ENCODE measurements around the gene NUBP1.

Gene NUBP1

GRCh38 chr16:10817514-10817913, 73.9 kb downstream of the NUBP1 start:
- H3K4me2 ChIP-seq (ENCODE audit: insufficient read depth, low read length) = no peak overlapping the region
- no peaks in the 10 kb centered on the region for H3K4me1 ChIP-seq (ENCODE audit: insufficient read depth, low read length)
- H4K20me1 ChIP-seq (ENCODE audit: insufficient read depth, low read length) = no peaks in the 10 kb centered on the region
- H3K9ac ChIP-seq (ENCODE audit: low read depth, low read length) = no peak overlapping the region
- no peak overlapping the region for H3K27ac ChIP-seq (ENCODE audit: low read length)
- no peaks in the 10 kb centered on the region for H3K27me3 ChIP-seq (ENCODE audit: insufficient read depth, low read length, poor library complexity)
- H2AFZ ChIP-seq (ENCODE audit: low read depth, low read length) = no peak overlapping the region
- TF ChIP-seq EZH2 (IDR thresholded peaks at IDR 0.05; ENCODE audit: borderline replicate concordance, low read depth, low read length, severe bottlenecking) = no peak
- TF ChIP-seq, protein P1, sequence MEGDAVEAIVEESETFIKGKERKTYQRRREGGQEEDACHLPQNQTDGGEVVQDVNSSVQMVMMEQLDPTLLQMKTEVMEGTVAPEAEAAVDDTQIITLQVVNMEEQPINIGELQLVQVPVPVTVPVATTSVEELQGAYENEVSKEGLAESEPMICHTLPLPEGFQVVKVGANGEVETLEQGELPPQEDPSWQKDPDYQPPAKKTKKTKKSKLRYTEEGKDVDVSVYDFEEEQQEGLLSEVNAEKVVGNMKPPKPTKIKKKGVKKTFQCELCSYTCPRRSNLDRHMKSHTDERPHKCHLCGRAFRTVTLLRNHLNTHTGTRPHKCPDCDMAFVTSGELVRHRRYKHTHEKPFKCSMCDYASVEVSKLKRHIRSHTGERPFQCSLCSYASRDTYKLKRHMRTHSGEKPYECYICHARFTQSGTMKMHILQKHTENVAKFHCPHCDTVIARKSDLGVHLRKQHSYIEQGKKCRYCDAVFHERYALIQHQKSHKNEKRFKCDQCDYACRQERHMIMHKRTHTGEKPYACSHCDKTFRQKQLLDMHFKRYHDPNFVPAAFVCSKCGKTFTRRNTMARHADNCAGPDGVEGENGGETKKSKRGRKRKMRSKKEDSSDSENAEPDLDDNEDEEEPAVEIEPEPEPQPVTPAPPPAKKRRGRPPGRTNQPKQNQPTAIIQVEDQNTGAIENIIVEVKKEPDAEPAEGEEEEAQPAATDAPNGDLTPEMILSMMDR (IDR thresholded peaks at IDR 0.05; ENCODE audit: borderline replicate concordance, extremely low read depth, low read length, poor library complexity, severe bottlenecking) = no peak
- ATAC-seq (ENCODE audit: insufficient read depth, low read depth) (no peak), DNase-seq (no peak)
- H3K9me3 ChIP-seq (ENCODE audit: insufficient read depth, low read length, severe bottlenecking) = no peaks in the 10 kb centered on the region
- H3K79me2 ChIP-seq (ENCODE audit: insufficient read depth, low read length) = no peaks in the 10 kb centered on the region
- H3K36me3 ChIP-seq (ENCODE audit: insufficient read depth, low read length) = no peaks in the 10 kb centered on the region
- H3K4me3 ChIP-seq (ENCODE audit: low read depth in 1 of 2, low read length in 2 of 2) = no peak overlapping the region

DNA sequence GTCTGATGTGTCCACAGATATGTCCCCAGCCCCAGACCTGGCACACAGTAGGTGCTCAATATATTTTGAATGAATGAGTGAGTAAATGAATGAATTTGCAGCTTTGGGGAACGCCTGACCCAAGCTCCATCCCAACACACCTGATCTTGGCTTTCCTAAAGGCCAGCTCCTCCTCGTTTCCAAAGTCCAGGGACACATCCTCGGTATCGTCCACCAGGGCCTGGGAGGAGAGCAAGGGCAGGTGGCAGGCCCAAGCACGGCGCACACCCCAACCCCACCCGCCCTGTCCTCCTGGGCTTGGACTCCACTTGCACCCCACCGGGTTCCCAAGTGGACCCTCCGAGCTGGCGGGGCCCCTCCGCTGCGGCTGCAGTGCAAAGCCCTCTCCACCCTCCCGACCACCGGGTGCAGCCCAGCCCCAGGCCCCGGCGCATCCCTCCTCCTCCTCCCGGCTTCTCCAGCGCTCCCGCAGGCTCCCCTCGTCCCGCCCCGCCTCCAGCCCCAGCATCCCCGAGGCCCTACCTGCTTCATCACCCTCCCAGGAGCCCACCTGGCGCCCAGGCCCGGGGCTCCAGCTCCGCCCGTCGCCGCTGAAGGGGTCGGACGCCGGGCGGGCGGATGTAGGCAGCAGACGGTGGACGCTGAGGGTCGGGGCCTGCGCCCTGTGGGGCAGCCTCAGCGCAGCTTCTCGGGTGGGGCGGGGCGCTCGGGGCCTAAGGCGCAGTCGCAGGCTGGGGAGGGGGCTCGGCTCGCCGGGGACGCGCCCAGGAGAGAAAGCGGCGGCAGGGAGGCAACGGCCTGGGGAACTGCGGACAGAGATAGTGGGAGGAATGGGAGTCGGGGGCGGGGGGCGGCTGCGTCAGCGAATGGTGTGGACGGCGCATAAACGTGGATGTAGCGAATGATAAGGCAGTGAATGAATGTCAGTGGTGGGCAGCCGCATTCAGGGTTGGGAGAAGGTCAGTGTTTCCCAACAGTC, 74.6 kb downstream of the NUBP1 start, which contains the start of gene TVP23A:
Gene TVP23A (minus strand): TSS at position 832 of the 979 bp plus-strand sequence. CDS start 301 bp downstream, at position 531.
- H3K4me2 ChIP-seq (ENCODE audit: insufficient read depth, low read length) = no peak within 1 kb of the TSS
- TF ChIP-seq, protein P1 (IDR thresholded peaks at IDR 0.05; ENCODE audit: borderline replicate concordance, extremely low read depth, low read length, poor library complexity, severe bottlenecking) = no peak
- no peak for TF ChIP-seq EZH2 (IDR thresholded peaks at IDR 0.05; ENCODE audit: borderline replicate concordance, low read depth, low read length, severe bottlenecking)
- no peak within 1 kb of the TSS for H2AFZ ChIP-seq (ENCODE audit: low read depth, low read length)
- no peaks in the 10 kb centered on the region for H3K27me3 ChIP-seq (ENCODE audit: insufficient read depth, low read length, poor library complexity)
- no peak within 1 kb of the TSS for H3K9ac ChIP-seq (ENCODE audit: low read depth, low read length)
- no peaks in the 10 kb centered on the region for H4K20me1 ChIP-seq (ENCODE audit: insufficient read depth, low read length)
- H3K4me3 ChIP-seq (ENCODE audit: low read depth in 1 of 2, low read length in 2 of 2) = no peak within 1 kb of the TSS
- no peak for ATAC-seq (ENCODE audit: insufficient read depth, low read depth)
- no peak within 1 kb of the TSS for H3K27ac ChIP-seq (ENCODE audit: low read length)
- no peaks in the 10 kb centered on the region for H3K79me2 ChIP-seq (ENCODE audit: insufficient read depth, low read length)
- no peaks in the 10 kb centered on the region for H3K36me3 ChIP-seq (ENCODE audit: insufficient read depth, low read length)
- DNase-seq = no peak
- no peaks in the 10 kb centered on the region for H3K9me3 ChIP-seq (ENCODE audit: insufficient read depth, low read length, severe bottlenecking)
- H3K4me1 ChIP-seq (ENCODE audit: insufficient read depth, low read length) = no peaks in the 10 kb centered on the region

Measured in DND-41 (cell line).